GM21515 (cell line): ENCODE measurements around the gene RELA.
"Not testable (repeated sequence)": the region's sequence is repeated elsewhere in the genome, so short reads cannot be mapped to it uniquely, and the experiment has no call there.

Experiments
- ATAC-seq: cut with Tn5 transposase; IDR thresholded peaks from one replicate; pipeline ENCODE4 v1.9.1; 2021; ENCODE audit not compliant: unreplicated experiment

RELA gene

GRCh38 chr11:65649656-65650546, 12.8 kb downstream of the RELA start:
- no peak for ATAC-seq

DNA sequence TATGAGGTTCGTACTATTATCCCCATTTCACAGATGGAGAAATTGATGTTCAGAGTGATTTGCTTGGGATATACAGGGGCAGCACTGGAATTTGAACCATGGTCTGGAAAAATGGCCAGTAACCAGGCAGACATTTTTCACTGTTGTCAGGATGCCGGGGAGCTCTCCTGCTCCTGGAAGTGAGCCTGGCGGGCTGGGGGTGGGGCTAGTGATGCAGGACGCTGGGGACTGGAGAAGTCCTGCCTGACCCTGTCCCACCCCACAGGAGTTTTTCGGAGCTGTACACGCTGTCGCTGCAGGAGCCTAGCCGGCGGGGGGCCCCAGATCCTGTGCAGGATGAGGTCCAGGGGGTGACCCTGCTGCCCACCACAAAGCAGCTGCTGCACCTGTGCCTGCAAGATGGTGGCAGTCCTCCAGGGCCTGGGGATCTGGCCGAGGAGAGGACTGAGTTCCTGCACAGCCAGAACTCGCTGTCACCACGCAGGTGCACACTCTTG, 13.7 kb downstream of the RELA start:
- no peak for ATAC-seq

DNA sequence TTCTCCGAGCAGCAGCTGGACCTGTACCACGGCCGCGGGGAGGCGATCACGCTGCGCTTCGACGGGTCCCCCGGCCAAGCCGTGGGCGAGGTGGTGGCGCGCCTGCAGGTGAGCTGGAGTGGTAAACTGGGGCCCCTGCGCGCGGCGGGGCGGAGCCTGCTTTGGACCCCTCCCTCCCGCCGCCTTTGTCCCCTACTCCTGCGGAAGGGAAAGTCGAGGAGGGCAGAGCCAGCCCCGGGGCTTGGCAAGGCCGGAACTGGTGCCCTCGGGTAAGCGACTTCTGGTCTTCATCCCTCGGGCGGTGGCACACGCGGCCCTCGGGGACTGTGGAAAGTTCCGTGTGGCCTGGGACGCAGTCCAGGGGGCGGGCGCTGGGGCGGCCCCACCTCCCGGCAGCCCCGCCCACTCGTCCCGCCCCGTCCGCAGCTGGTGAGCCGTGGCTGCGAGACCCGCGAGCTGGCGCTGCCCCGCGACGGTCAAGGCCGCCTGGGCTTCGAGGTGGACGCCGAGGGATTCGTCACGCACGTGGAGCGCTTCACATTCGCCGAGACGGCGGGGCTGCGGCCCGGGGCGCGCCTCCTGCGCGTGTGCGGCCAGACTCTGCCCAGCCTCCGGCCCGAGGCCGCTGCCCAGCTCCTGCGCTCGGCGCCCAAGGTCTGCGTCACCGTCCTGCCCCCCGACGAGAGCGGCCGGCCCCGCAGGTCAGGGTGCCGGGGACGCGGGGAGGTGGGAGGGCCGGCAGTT, 15.6 kb downstream of the RELA start:
- no peak for ATAC-seq

DNA sequence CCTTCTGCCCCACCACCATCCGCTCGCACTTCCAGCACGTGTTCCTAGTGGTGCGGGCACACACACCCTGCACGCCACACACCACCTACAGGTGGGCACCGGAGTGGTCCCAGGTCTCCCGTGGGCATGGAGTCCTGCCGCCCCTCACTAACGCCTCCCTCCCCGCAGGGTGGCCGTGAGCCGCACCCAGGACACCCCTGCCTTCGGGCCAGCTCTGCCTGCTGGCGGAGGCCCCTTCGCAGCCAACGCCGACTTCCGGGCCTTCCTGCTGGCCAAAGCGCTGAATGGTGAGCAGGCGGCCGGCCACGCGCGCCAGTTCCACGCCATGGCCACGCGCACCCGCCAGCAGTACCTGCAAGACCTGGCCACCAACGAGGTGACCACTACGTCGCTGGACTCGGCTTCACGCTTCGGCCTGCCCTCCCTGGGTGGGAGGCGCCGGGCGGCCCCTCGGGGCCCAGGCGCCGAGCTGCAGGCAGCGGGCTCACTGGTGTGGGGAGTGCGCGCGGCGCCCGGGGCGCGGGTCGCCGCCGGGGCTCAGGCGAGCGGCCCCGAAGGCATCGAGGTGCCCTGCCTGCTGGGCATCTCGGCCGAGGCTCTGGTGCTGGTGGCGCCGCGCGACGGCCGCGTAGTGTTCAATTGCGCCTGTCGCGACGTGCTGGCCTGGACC, 16.3 kb downstream of the RELA start:
- no peak for ATAC-seq

DNA sequence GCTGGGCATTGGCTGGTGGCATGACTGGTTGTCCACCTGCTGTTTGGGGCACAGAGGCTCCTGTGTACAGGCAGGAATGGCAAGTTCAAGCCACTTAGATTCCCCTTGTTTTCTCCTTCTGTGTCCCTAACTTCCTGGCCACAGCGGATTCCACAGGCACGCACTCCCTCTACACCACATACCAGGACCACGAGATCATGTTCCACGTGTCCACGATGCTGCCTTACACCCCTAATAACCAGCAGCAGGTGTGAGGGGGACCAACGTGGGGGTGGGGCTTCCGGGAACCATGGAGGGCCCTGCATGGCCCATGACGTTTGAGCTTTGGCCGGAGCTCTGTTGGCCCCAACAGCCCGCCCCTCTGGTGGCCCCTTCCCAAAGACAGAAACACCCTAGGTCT, 17.0 kb downstream of the RELA start:
- ATAC-seq, result no peak

DNA sequence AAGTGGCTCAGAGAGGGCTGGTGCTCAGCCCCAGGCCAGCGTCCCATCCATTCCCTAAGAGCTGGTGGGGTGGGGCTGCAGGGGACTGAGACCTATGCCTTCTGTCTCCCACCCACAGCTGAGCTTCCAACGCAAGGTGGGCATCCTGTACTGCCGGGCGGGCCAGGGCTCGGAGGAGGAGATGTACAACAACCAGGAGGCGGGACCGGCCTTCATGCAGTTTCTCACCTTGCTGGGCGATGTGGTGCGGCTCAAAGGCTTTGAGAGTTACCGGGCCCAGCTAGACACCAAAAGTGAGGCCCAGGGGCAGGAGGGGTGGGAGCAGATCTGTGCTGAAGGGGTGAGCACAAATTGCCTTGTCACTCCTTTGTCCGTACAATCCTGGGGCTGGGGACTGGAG, 17.9 kb downstream of the RELA start:
- no peak for ATAC-seq

DNA sequence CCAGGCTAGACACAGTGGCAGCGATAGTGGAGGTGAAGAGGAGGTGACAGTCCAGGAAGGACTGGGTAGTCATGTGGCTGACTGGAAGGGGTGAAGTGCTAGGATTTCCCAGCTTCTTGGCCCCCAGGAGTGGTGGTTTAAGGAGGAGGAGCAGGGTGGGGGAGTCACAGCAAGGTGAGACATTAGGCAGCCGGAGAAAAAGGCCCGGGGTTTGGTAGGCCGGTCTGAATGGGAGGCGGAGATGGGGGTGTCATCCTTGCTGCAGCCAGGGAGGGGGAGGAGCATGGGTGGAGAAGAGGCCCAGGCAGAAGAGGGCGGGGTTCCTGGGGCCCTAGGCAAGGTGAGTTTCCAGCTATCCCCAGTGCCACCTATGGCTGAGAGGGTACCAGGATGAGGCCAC, 18.7 kb downstream of the RELA start:
- no peak for ATAC-seq

- ATAC-seq, result no peak
Measured at GRCh38 chr11:65642014-65642671, 20.6 kb downstream of the RELA start.

DNA sequence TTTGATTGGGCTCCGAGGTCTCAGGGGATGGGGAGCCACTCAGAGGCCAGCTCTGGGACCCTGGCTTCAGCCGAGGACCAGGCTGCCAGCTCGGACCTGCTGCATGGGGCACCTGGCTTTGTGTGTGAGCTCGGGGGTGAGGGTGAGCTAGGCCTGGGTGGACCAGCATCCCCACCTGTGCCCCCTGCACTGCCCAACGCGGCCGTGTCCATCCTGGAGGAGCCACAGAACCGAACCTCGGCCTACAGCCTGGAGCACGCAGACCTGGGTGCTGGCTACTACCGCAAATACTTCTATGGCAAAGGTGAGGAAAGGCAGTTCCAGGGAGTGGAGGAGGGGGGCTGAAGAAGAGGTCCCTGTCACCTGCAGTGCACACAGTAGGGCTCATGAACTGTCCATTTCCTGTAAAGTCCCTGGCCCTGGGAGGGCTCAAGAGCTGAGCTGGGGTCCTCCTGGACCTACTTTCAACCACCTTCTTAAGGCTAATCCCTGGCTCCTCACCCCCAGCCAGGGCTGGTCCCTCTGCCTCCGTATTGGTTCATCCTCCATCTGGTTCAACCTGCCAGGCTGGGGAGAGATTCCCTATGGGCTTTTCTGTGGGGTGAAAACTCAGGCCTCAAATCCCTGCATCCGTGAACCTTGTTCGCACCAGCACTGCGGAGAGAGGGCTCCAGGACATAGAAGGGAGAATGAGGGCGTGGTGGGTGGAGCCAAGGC, 21.3 kb downstream of the RELA start:
- ATAC-seq, result no peak

GRCh38 chr11:65640483-65641296, 22.0 kb downstream of the RELA start:
- no peak for ATAC-seq

DNA sequence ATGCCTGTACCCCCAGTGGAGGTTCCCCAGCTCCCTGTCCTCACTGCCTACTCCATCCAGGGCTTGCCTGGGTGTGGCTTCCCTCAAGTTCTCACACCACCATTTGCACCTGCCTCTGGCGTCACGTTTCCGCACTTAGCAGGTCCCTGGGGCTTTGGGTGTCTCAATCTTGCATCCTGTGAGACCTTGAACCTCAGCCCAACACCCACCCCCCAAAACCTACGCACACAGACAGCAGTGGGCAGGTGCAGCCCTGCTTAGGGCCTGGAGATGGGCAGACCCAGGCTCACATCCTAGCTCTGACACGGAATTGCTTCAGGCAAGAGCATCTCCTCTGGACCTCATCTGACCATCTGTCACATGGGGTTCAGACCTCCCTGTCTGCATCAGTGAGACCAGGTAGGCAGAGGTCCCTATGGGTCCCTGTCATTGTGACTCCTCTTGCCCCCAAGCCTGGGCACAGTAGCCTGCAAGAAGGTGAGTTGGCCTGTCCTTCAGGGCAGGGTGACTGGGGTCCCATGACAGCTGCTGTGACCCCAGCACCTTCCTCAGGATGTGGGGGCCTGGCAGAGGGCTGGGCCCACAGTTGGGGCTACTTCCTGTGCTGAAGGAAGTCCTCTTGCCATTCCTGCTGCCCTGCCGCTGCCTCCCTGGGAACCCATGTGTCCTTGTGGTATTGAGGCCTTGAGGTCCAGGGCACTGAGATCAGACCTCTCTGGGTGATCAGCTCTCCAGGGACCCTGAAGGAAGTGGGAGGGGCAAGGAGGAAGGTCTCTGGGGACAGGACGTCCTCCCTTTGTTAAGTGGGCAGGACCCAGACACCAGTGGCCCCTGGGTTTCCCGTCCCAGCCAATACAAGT, 22.9 kb downstream of the RELA start:
- peak; percentile 31 for ATAC-seq

- not testable (repeated sequence) for ATAC-seq
Measured at GRCh38 chr11:65639228-65639597, 23.5 kb downstream of the RELA start.

DNA sequence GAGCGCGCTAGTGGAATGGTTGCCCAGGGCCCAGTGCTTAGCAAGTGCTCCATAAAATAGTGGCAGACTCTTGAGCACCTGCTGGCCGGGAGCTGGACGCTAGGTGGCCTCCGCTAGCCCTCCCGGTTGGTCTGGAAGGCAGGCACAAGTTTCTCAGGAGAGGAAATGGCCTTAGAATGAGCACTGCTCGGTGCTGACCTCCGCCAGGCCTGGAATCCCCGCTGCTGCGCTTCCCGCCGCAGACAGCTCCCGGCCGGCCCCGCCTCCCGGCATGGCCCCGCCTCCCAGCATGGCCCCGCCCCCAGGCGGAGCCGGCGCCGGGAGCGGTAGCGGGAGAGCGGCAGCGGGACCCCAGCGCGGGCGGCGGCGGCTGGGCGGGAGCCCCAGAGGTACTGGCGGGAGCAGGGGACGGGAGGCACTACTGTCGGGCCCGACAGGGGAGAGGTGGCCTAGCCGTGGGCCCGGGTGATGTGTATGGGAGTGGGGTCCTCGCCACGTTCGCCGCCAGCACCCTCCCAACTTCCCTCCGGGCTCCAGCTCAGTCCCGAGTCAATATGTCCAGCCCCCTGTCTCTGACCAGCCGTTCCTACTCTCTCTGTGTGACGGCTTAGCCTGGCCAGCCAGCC, 24.8 kb downstream of the RELA start, which contains the start of gene SIPA1:
SIPA1 (plus strand) TSS at position 308 of the 626 bp plus-strand sequence. CDS start 2,821 bp downstream, outside the sequence.
- peak; percentile 43 for ATAC-seq

GRCh38 chr11:65637032-65637557, 25.6 kb downstream of the RELA start:
- ATAC-seq, result no peak

GRCh38 chr11:65636108-65637031, 26.3 kb downstream of the RELA start:
- no peak for ATAC-seq

DNA sequence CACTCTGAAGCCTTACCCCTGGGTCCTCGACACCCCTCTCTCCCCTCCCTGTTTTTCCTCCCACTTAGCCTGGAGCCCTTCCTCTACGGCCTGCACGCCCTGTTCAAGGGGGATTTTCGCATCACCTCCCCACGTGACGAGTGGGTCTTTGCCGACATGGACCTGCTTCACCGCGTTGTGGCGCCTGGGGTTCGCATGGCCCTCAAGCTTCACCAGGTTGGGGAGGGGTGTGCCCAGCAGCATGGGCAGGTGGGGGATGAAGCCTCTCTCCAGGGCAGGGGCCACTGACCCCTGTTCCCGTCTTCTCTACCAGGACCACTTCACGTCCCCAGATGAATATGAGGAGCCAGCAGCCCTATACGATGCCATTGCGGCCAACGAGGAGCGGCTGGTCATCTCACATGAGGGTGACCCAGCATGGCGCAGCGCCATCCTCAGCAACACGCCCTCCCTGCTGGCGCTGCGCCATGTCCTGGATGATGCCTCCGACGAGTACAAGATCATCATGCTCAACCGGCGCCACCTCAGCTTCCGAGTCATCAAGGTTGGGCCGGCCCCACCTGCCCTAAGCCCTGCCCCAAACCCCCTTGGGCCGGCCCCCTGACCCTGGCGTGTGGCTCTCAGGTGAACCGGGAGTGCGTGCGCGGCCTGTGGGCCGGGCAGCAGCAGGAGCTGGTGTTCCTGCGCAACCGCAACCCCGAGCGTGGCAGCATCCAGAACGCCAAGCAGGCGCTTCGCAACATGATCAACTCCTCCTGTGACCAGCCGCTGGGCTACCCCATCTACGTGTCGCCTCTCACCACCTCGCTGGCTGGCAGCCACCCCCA, 27.6 kb downstream of the RELA start:
- ATAC-seq, result no peak
